GM19025 (cell line): ENCODE results near the gene TUBA4B.
"Not testable (repeated sequence)": the region's sequence is repeated elsewhere in the genome, so short reads cannot be mapped to it uniquely, and the experiment has no call there.

Experiments used
- ATAC-seq: cut with Tn5 transposase; IDR thresholded peaks from one replicate; pipeline ENCODE4 v1.9.1; 2021; ENCODE audit warnings: mild to moderate bottlenecking, low read depth, moderate library complexity; ENCODE audit not compliant: unreplicated experiment

TUBA4B gene

GRCh38 chr2:219308142-219309101 lies 55.4 kb downstream of the TUBA4B start:
- ATAC-seq: no peak

GRCh38 chr2:219309278-219309677 lies 56.2 kb downstream of the TUBA4B start, which contains the start of gene PTPRN:
PTPRN (minus strand) TSS chr2:219309401; CDS start chr2:219309332, 69 bp downstream.
- no peak for ATAC-seq

GRCh38 chr2:219312683-219313263 lies 59.7 kb downstream of the TUBA4B start:
- ATAC-seq: not testable (repeated sequence)

GRCh38 chr2:219314804-219315468 lies 61.9 kb downstream of the TUBA4B start:
- no peak for ATAC-seq
